ENCODE results near the gene NDUFA9. TPM values are rescaled to one million over a fixed set of nuclear protein-coding genes. Genes with fewer than 3 reads are reported as not detected.
A peak's percentile ranks its signal among the peaks of the same experiment; 100 is the strongest.

The NDUFA9 gene
- total RNA-seq, 1 experiment from 2014 or later: 74.0 TPM

DNA sequence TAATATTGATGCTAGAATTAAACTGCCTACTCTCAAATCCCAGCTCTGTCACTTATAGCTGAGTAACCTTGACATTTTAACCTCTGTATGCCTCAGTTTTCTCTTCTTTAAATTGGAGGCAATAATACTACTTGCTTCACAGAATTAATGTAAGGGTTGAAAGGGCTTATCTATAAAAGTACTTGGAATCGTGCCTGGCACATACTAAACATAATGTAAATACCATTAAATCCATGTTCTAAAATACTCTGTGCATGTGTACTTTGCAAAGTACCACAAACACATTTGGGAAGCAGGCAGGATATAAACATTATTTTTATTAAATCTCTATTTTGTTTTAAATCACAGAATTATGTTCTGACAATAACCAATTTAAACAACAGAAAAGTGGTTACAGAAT, 45.0 kb upstream of the NDUFA9 start:
- ATAC-seq (no peak), DNase-seq (ENCODE audit: low read depth, low spot score) (no peak)
- no peaks in the 10 kb centered on the region; the same call in 1 of the 2 replicates for H3K27me3 ChIP-seq (ENCODE audit: control insufficient read depth, insufficient read depth, low read length)
- in situ Hi-C loops (cut with HindIII; ENCODE audit: low pct_unique_long_range_greater_than_20kb, low sequenced_read_pairs): no loop called here
- no peak overlapping the region for H3K4me3 ChIP-seq (ENCODE audit: low read depth in 2 of 2, low read length in 2 of 2)
- ChIA-PET CTCF (no interaction called here), POLR2A (no interaction called here)
- intact Hi-C loops (cut with micrococcal nuclease; ENCODE audit: unreplicated experiment): no loop called here
- H3K4me1 ChIP-seq (ENCODE audit: control insufficient read depth, insufficient read depth, low read length): no peaks in the 10 kb centered on the region; the same call in 1 of the 2 replicates
- TF ChIP-seq, protein P1, sequence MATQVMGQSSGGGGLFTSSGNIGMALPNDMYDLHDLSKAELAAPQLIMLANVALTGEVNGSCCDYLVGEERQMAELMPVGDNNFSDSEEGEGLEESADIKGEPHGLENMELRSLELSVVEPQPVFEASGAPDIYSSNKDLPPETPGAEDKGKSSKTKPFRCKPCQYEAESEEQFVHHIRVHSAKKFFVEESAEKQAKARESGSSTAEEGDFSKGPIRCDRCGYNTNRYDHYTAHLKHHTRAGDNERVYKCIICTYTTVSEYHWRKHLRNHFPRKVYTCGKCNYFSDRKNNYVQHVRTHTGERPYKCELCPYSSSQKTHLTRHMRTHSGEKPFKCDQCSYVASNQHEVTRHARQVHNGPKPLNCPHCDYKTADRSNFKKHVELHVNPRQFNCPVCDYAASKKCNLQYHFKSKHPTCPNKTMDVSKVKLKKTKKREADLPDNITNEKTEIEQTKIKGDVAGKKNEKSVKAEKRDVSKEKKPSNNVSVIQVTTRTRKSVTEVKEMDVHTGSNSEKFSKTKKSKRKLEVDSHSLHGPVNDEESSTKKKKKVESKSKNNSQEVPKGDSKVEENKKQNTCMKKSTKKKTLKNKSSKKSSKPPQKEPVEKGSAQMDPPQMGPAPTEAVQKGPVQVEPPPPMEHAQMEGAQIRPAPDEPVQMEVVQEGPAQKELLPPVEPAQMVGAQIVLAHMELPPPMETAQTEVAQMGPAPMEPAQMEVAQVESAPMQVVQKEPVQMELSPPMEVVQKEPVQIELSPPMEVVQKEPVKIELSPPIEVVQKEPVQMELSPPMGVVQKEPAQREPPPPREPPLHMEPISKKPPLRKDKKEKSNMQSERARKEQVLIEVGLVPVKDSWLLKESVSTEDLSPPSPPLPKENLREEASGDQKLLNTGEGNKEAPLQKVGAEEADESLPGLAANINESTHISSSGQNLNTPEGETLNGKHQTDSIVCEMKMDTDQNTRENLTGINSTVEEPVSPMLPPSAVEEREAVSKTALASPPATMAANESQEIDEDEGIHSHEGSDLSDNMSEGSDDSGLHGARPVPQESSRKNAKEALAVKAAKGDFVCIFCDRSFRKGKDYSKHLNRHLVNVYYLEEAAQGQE (IDR thresholded peaks at IDR 0.05; ENCODE audit: insufficient read depth in 1 of 2, low read depth in 2 of 2, low read length in 1 of 2): no peak
- TF ChIP-seq TCF7L2 (IDR thresholded peaks at IDR 0.05; ENCODE audit: low read depth, low read length): no peak
- no peak for TF ChIP-seq SIN3A (IDR thresholded peaks at IDR 0.05; ENCODE audit: borderline replicate concordance, insufficient read depth, low read depth, low read length)
- TF ChIP-seq, protein P2, sequence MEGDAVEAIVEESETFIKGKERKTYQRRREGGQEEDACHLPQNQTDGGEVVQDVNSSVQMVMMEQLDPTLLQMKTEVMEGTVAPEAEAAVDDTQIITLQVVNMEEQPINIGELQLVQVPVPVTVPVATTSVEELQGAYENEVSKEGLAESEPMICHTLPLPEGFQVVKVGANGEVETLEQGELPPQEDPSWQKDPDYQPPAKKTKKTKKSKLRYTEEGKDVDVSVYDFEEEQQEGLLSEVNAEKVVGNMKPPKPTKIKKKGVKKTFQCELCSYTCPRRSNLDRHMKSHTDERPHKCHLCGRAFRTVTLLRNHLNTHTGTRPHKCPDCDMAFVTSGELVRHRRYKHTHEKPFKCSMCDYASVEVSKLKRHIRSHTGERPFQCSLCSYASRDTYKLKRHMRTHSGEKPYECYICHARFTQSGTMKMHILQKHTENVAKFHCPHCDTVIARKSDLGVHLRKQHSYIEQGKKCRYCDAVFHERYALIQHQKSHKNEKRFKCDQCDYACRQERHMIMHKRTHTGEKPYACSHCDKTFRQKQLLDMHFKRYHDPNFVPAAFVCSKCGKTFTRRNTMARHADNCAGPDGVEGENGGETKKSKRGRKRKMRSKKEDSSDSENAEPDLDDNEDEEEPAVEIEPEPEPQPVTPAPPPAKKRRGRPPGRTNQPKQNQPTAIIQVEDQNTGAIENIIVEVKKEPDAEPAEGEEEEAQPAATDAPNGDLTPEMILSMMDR (IDR thresholded peaks at IDR 0.05): no peak
- no peak for TF ChIP-seq POLR2AphosphoS5 (IDR thresholded peaks at IDR 0.05; ENCODE audit: low read depth, low read length)
- H3K9me3 ChIP-seq (ENCODE audit: control insufficient read depth, insufficient read depth, low read depth, low read length): no peaks in the 10 kb centered on the region
- H3K36me3 ChIP-seq (ENCODE audit: control insufficient read depth, insufficient read depth, low read length): no peaks in the 10 kb centered on the region; the same call in 1 of the 2 replicates
- no TSS peak for BruUV-seq (replicated peaks)
- no peak overlapping the region for H3K27ac ChIP-seq (ENCODE audit: low read length)

DNA sequence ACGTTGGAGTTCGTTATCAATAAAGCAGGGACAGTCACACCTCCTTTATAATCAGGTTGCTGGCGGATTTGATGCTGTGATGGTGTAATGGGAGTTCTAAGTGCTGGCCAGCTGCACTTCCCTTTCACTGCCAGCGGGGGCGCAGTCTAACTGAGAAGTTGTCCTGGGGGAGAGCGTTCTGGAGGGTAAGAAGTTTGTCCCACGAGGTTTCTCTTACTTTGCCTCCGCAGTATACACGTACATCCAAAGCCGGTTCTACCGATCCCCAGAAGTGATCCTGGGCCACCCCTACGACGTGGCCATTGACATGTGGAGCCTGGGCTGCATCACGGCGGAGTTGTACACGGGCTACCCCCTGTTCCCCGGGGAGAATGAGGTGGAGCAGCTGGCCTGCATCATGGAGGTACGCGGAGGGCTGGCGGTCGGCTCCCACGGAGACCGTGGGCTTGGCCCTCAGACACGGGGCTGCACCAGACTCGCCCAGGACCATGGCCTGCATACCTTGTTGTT, 44.2 kb upstream of the NDUFA9 start:
- Histone ChIP-seq H3K36me3 (ENCODE audit: control insufficient read depth, insufficient read depth, low read length) (no peaks in the 10 kb centered on the region; the same call in 1 of the 2 replicates), H3K9me3 (ENCODE audit: control insufficient read depth, insufficient read depth, low read depth, low read length) (no peaks in the 10 kb centered on the region), H3K27me3 (ENCODE audit: control insufficient read depth, insufficient read depth, low read length) (no peaks in the 10 kb centered on the region; the same call in 1 of the 2 replicates), H3K27ac (ENCODE audit: low read length) (peak overlapping the region; percentile 82), H3K4me3 (ENCODE audit: low read depth in 2 of 2, low read length in 2 of 2) (peak overlapping the region; percentile 87 to 90), H3K4me1 (ENCODE audit: control insufficient read depth, insufficient read depth, low read length) (no peaks in the 10 kb centered on the region; the same call in 1 of the 2 replicates)
- TF ChIP-seq TCF7L2 (IDR thresholded peaks at IDR 0.05; ENCODE audit: low read depth, low read length) (no peak), SIN3A (IDR thresholded peaks at IDR 0.05; ENCODE audit: borderline replicate concordance, insufficient read depth, low read depth, low read length) (0 out of 2 replicates have a peak, but pooled peaks have one; percentile 28), POLR2AphosphoS5 (IDR thresholded peaks at IDR 0.05; ENCODE audit: low read depth, low read length) (peak; percentile 52; the same call in 1 of the 2 replicates)
- TF ChIP-seq, protein P2 (IDR thresholded peaks at IDR 0.05): peak; percentile 94
- TF ChIP-seq, protein P1 (IDR thresholded peaks at IDR 0.05; ENCODE audit: insufficient read depth in 1 of 2, low read depth in 2 of 2, low read length in 1 of 2): no peak
- ATAC-seq: peak; percentile 100
- ChIA-PET POLR2A (no interaction called here), CTCF (interaction anchor here (0.5 kb wide), 1 partner anchor 63 kb away, joined by 3 read pairs; no protein-coding TSS in a partner anchor)
- no TSS peak for BruUV-seq (replicated peaks)
- intact Hi-C loops (cut with micrococcal nuclease; ENCODE audit: unreplicated experiment) (no loop called here), in situ Hi-C loops (cut with HindIII; ENCODE audit: low pct_unique_long_range_greater_than_20kb, low sequenced_read_pairs) (no loop called here)
- peak; percentile 71 for DNase-seq (ENCODE audit: low read depth, low spot score)

All from Panc1 (cell line).